HepG2 (cell line): ENCODE results near the gene FOXN3. TPM values are rescaled to one million over a fixed set of nuclear protein-coding genes. Genes with fewer than 3 reads are reported as not detected.

Experiments used
- CBX1 ChIP-seq: IDR thresholded peaks from one replicate; pipeline ENCODE4 v1.6.1; 2016; ENCODE audit warnings: antibody characterized with exemption, low read depth
- CREM ChIP-seq, 2 experiments: sonication (generic) in 1 of 2; formaldehyde crosslinking in 1 of 2; IDR thresholded peaks; 2 replicates each; pipeline versions ENCODE4 v1.4.0 to v1.6.1; 2016 to 2020; ENCODE audit warnings: antibody characterized with exemption in 1 of 2, mild to moderate bottlenecking in 1 of 2, missing genetic modification reagents in 1 of 2
- FOSL1 ChIP-seq: sonication (generic); formaldehyde crosslinking; IDR thresholded peaks from 2 replicates; pipeline ENCODE4 v1.9.0; 2021; ENCODE audit warnings: missing genetic modification reagents, borderline replicate concordance
- FOXA3 ChIP-seq: IDR thresholded peaks from 2 replicates; pipeline ENCODE4 v1.6.1; 2016; ENCODE audit warnings: missing genetic modification reagents, missing compliant biosample characterization
- GATA4 ChIP-seq: sonication (generic); IDR thresholded peaks from 2 replicates; pipeline ENCODE4 v1.6.1; 2016; ENCODE audit warnings: antibody characterized with exemption, low read depth, borderline replicate concordance
- GATAD2A ChIP-seq: IDR thresholded peaks from 2 replicates; pipeline ENCODE4 v1.6.1; 2016
- KDM5B ChIP-seq: sonication (generic); formaldehyde crosslinking; IDR thresholded peaks from 2 replicates; pipeline ENCODE4 v1.4.0; 2020; ENCODE audit warnings: missing genetic modification reagents, mild to moderate bottlenecking, borderline replicate concordance
- MAFK ChIP-seq, 2 experiments: IDR thresholded peaks in 1 of 2; conservative IDR thresholded peaks in 1 of 2; 2 replicates each; pipeline ENCODE4 v1.6.1; 2011; ENCODE audit warnings: improper control_type of control experiment in 2 of 2, low read length in 2 of 2
- MEIS2 ChIP-seq: sonication (generic); formaldehyde crosslinking; IDR thresholded peaks from 2 replicates; pipeline ENCODE4 v1.9.0; 2021; ENCODE audit warnings: mild to moderate bottlenecking, missing genetic modification reagents
- NR2F6 ChIP-seq, 2 experiments: IDR thresholded peaks; 2 replicates each; pipeline ENCODE4 v1.6.1; 2016; ENCODE audit warnings: antibody characterized with exemption in 1 of 2, mild to moderate bottlenecking in 1 of 2
- TBP ChIP-seq: sonication (generic); formaldehyde crosslinking; IDR thresholded peaks from 2 replicates; pipeline ENCODE4 v1.5.0; 2020; ENCODE audit warnings: missing genetic modification reagents
- YEATS4 ChIP-seq: sonication (generic); formaldehyde crosslinking; IDR thresholded peaks from 2 replicates; pipeline ENCODE4 v1.4.0; 2020; ENCODE audit warnings: missing genetic modification reagents, borderline replicate concordance
- ZBTB20 ChIP-seq: sonication (generic); formaldehyde crosslinking; IDR thresholded peaks from 2 replicates; pipeline ENCODE4 v1.8.1; 2023; ENCODE audit warnings: missing genetic modification reagents, low read depth, mild to moderate bottlenecking, borderline replicate concordance
- ZBTB42 ChIP-seq: sonication (generic); formaldehyde crosslinking; IDR thresholded peaks from 2 replicates; pipeline ENCODE4 v1.5.0; 2020; ENCODE audit warnings: mild to moderate bottlenecking, missing genetic modification reagents
- ZFY ChIP-seq: sonication (generic); formaldehyde crosslinking; IDR thresholded peaks from 2 replicates; pipeline ENCODE4 v1.4.0; 2020; ENCODE audit warnings: missing genetic modification reagents
- ZNF274 ChIP-seq: sonication (generic); formaldehyde crosslinking; IDR thresholded peaks from 2 replicates; pipeline ENCODE4 v1.5.1; 2020; ENCODE audit warnings: mild to moderate bottlenecking, missing genetic modification reagents
- ZNF570 ChIP-seq: sonication (generic); formaldehyde crosslinking; IDR thresholded peaks from 2 replicates; pipeline ENCODE4 v1.4.0; 2020; ENCODE audit warnings: mild to moderate bottlenecking, missing genetic modification reagents, borderline replicate concordance
- ZNF747 ChIP-seq: sonication (generic); formaldehyde crosslinking; IDR thresholded peaks from 2 replicates; pipeline ENCODE4 v1.8.1; 2023; ENCODE audit warnings: missing genetic modification reagents, mild to moderate bottlenecking, borderline replicate concordance
- ZNF850 ChIP-seq: sonication (generic); formaldehyde crosslinking; conservative IDR thresholded peaks from 2 replicates; pipeline ENCODE4 v1.9.0; 2021; ENCODE audit warnings: mild to moderate bottlenecking, missing genetic modification reagents
- polyA plus RNA-seq, 8 experiments: library from polyadenylated mRNA; depleted of rRNA in 3 of 8; stranded (reverse) in 7 of 8; unstranded in 1 of 8; fragments of >200 nt; fragmentation: Illumina TruSeq in 4 of 8; extraction: Trizol in 4 of 8; gene quantifications; 2 replicates each; pipeline versions ENCODE4 v1.2.1 to v1.2.3, GENCODE V29; 2011 to 2016; ENCODE audit warnings: low read depth in 4 of 8, missing spikeins in 1 of 8, mixed read lengths in 1 of 8; ENCODE audit not compliant: insufficient read depth in 1 of 8
- total RNA-seq, 5 experiments: library from RNA; depleted of rRNA; stranded (reverse); fragments of >200 nt; fragmentation: Illumina TruSeq; extraction: Trizol; gene quantifications; 2 replicates each; pipeline ENCODE4 v1.2.3, GENCODE V29; 2016; ENCODE audit warnings: low read depth in 1 of 5
- TF ChIP-seq, protein P1 (sequence below): sonication (generic); formaldehyde crosslinking; IDR thresholded peaks from 2 replicates; pipeline ENCODE4 v1.4.0; 2020; ENCODE audit warnings: missing genetic modification reagents, borderline replicate concordance
- TF ChIP-seq, protein P2 (sequence below): sonication (generic); formaldehyde crosslinking; IDR thresholded peaks from 2 replicates; pipeline ENCODE4 v1.5.0; 2020; ENCODE audit warnings: mild to moderate bottlenecking, missing genetic modification reagents
- TF ChIP-seq, protein P3 (sequence below): sonication (generic); formaldehyde crosslinking; IDR thresholded peaks from 2 replicates; pipeline ENCODE4 v1.5.0; 2020; ENCODE audit warnings: mild to moderate bottlenecking, missing genetic modification reagents

Gene FOXN3
- total and polyA plus RNA-seq, 2 of the 13 experiments (the other 11 are each of a cell fraction or from before 2014, with no cell fraction given): 32.4 to 70.2 TPM

DNA sequence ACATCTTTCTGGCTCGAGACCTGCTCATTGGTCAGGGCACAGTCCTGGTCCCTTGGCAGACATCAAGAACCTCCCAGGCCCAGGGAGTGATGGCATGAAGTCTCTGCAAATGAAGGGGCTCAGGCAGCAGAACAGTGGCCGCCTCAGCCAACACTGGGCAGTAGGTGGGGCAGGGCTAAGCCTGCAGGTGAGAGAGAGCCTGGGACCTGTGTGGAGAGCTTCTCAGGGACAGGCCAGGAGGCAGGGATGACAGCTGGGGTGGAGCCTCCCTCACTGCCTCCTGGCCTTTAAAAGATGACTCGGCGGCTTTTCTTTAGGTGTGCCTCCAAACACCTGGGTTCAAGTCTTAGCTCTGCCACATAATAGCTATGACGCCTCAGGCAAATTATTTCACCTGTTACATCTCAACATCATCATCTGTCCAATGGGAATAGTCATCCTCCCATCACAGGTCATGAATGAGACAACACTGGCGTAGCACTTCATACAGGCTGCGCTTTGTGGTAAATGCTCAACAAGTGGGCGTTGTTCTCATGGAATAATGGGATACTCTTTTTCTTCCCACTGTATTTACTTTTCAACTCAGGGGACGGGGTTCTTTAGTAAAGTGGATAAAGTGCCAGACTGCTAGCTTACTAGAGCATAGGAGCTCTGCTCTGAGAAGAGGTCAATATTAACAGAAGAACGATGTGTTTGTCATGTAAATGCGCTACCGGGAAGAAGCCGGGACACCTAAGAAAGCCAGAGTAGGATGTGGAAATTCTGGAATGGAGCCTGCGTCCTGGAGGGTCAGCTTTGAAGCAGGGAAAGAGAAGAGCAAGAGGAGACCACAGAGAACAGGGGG lies 277.4 kb downstream of the FOXN3 start (continued):
- no peak for TF ChIP-seq CBX1
- no peak for TF ChIP-seq ZBTB20 (CRISPR knock-in tag)
- no peak for TF ChIP-seq ZNF274 (CRISPR knock-in tag)
- TF ChIP-seq NR2F6 (IDR thresholded peaks at IDR 0.05): 0 out of 2 replicates have a peak, but pooled peaks have one; percentile 15
- no peak for TF ChIP-seq NR2F6 (CRISPR knock-in tag; IDR thresholded peaks at IDR 0.05)
- no peak for TF ChIP-seq GATA4
- TF ChIP-seq, protein P1, sequence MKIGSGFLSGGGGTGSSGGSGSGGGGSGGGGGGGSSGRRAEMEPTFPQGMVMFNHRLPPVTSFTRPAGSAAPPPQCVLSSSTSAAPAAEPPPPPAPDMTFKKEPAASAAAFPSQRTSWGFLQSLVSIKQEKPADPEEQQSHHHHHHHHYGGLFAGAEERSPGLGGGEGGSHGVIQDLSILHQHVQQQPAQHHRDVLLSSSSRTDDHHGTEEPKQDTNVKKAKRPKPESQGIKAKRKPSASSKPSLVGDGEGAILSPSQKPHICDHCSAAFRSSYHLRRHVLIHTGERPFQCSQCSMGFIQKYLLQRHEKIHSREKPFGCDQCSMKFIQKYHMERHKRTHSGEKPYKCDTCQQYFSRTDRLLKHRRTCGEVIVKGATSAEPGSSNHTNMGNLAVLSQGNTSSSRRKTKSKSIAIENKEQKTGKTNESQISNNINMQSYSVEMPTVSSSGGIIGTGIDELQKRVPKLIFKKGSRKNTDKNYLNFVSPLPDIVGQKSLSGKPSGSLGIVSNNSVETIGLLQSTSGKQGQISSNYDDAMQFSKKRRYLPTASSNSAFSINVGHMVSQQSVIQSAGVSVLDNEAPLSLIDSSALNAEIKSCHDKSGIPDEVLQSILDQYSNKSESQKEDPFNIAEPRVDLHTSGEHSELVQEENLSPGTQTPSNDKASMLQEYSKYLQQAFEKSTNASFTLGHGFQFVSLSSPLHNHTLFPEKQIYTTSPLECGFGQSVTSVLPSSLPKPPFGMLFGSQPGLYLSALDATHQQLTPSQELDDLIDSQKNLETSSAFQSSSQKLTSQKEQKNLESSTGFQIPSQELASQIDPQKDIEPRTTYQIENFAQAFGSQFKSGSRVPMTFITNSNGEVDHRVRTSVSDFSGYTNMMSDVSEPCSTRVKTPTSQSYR: no peak
- TF ChIP-seq KDM5B (CRISPR knock-in tag): no peak
- TF ChIP-seq, protein P2, sequence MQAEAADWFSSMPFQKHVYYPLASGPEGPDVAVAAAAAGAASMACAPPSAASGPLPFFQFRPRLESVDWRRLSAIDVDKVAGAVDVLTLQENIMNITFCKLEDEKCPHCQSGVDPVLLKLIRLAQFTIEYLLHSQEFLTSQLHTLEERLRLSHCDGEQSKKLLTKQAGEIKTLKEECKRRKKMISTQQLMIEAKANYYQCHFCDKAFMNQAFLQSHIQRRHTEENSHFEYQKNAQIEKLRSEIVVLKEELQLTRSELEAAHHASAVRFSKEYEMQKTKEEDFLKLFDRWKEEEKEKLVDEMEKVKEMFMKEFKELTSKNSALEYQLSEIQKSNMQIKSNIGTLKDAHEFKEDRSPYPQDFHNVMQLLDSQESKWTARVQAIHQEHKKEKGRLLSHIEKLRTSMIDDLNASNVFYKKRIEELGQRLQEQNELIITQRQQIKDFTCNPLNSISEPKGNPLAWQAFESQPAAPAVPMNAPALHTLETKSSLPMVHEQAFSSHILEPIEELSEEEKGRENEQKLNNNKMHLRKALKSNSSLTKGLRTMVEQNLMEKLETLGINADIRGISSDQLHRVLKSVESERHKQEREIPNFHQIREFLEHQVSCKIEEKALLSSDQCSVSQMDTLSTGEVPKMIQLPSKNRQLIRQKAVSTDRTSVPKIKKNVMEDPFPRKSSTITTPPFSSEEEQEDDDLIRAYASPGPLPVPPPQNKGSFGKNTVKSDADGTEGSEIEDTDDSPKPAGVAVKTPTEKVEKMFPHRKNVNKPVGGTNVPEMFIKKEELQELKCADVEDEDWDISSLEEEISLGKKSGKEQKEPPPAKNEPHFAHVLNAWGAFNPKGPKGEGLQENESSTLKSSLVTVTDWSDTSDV (CRISPR knock-in tag): no peak
- TF ChIP-seq ZFY: no peak
- 0 out of 2 replicates have a peak, but pooled peaks have one; percentile 19 for TF ChIP-seq GATAD2A (CRISPR knock-in tag)
- no peak for TF ChIP-seq MEIS2
- no peak for TF ChIP-seq TBP (CRISPR knock-in tag)
- no peak for TF ChIP-seq ZNF747
- no peak for TF ChIP-seq CREM (IDR thresholded peaks at IDR 0.05)
- no peak for TF ChIP-seq CREM (CRISPR knock-in tag; IDR thresholded peaks at IDR 0.05)
- TF ChIP-seq ZNF850 (CRISPR knock-in tag): no peak
- TF ChIP-seq, protein P3, sequence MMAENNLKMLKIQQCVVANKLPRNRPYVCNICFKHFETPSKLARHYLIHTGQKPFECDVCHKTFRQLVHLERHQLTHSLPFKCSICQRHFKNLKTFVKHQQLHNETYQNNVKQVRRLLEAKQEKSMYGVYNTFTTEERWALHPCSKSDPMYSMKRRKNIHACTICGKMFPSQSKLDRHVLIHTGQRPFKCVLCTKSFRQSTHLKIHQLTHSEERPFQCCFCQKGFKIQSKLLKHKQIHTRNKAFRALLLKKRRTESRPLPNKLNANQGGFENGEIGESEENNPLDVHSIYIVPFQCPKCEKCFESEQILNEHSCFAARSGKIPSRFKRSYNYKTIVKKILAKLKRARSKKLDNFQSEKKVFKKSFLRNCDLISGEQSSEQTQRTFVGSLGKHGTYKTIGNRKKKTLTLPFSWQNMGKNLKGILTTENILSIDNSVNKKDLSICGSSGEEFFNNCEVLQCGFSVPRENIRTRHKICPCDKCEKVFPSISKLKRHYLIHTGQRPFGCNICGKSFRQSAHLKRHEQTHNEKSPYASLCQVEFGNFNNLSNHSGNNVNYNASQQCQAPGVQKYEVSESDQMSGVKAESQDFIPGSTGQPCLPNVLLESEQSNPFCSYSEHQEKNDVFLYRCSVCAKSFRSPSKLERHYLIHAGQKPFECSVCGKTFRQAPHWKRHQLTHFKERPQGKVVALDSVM (CRISPR knock-in tag): no peak
- no peak for TF ChIP-seq YEATS4 (CRISPR knock-in tag)
- peak in 1 of 2 experiments; percentile 28; a peak in 1 of 4 replicates for TF ChIP-seq MAFK (conservative IDR thresholded peaks at IDR 0.05 in 1 of 2, IDR thresholded peaks at IDR 0.05 in 1 of 2; ENCODE audit: low read length in 2 of 2)
- TF ChIP-seq ZBTB42 (CRISPR knock-in tag): no peak
- TF ChIP-seq FOXA3: no peak
- TF ChIP-seq FOSL1: no peak
- TF ChIP-seq ZNF570 (CRISPR knock-in tag): no peak
